ENCODE results near the gene ALKBH7.

- TF ChIP-seq, protein P1, sequence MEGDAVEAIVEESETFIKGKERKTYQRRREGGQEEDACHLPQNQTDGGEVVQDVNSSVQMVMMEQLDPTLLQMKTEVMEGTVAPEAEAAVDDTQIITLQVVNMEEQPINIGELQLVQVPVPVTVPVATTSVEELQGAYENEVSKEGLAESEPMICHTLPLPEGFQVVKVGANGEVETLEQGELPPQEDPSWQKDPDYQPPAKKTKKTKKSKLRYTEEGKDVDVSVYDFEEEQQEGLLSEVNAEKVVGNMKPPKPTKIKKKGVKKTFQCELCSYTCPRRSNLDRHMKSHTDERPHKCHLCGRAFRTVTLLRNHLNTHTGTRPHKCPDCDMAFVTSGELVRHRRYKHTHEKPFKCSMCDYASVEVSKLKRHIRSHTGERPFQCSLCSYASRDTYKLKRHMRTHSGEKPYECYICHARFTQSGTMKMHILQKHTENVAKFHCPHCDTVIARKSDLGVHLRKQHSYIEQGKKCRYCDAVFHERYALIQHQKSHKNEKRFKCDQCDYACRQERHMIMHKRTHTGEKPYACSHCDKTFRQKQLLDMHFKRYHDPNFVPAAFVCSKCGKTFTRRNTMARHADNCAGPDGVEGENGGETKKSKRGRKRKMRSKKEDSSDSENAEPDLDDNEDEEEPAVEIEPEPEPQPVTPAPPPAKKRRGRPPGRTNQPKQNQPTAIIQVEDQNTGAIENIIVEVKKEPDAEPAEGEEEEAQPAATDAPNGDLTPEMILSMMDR (conservative IDR thresholded peaks at IDR 0.05; ENCODE audit: low read length) = no peak
- TF ChIP-seq EZH2phosphoT487 (IDR thresholded peaks at IDR 0.05; ENCODE audit: borderline replicate concordance, low read depth, low read length) = no peak
These were observed 37.9 kb upstream of the ALKBH7 start for GRCh38 chr19:6334490-6335285.
